Measurements from ENCODE around the gene NDEL1.

The NDEL1 gene

GRCh38 chr17:8401107-8401506 lies 34.6 kb upstream of the NDEL1 start:
- H3K9ac ChIP-seq (ENCODE audit: low read depth, low read length): no peak overlapping the region
- no peaks in the 10 kb centered on the region for H3K4me1 ChIP-seq (ENCODE audit: control insufficient read depth, insufficient read depth, low read length)
- no peak overlapping the region for H3K27ac ChIP-seq (ENCODE audit: low read depth, low read length)
- no peaks in the 10 kb centered on the region for H3K9me3 ChIP-seq (ENCODE audit: control insufficient read depth, insufficient read depth, low read length)
- no peak overlapping the region for H3K4me3 ChIP-seq (ENCODE audit: low read depth, low read length)
- no peaks in the 10 kb centered on the region for H3K36me3 ChIP-seq (ENCODE audit: control insufficient read depth, insufficient read depth, low read length)
- no peaks in the 10 kb centered on the region for H3K27me3 ChIP-seq (ENCODE audit: control insufficient read depth, insufficient read depth, low read length)

GRCh38 chr17:8402921-8403536 lies 32.7 kb upstream of the NDEL1 start:
- Histone ChIP-seq H3K4me3 (ENCODE audit: low read depth, low read length) (no peak overlapping the region), H3K9me3 (ENCODE audit: control insufficient read depth, insufficient read depth, low read length) (no peaks in the 10 kb centered on the region), H3K4me1 (ENCODE audit: control insufficient read depth, insufficient read depth, low read length) (no peaks in the 10 kb centered on the region), H3K27me3 (ENCODE audit: control insufficient read depth, insufficient read depth, low read length) (no peaks in the 10 kb centered on the region), H3K9ac (ENCODE audit: low read depth, low read length) (no peak overlapping the region), H3K27ac (ENCODE audit: low read depth, low read length) (no peak overlapping the region), H3K36me3 (ENCODE audit: control insufficient read depth, insufficient read depth, low read length) (no peaks in the 10 kb centered on the region)

- H3K9me3 ChIP-seq (ENCODE audit: control insufficient read depth, insufficient read depth, low read length): no peaks in the 10 kb centered on the region
Measured at GRCh38 chr17:8405499-8406016, 30.1 kb upstream of the NDEL1 start.

GRCh38 chr17:8406174-8406573 lies 29.5 kb upstream of the NDEL1 start:
- H3K27me3 ChIP-seq (ENCODE audit: control insufficient read depth, insufficient read depth, low read length): no peaks in the 10 kb centered on the region
- H3K4me3 ChIP-seq (ENCODE audit: low read depth, low read length): no peak overlapping the region
- H3K9me3 ChIP-seq (ENCODE audit: control insufficient read depth, insufficient read depth, low read length): no peaks in the 10 kb centered on the region
- no peaks in the 10 kb centered on the region for H3K36me3 ChIP-seq (ENCODE audit: control insufficient read depth, insufficient read depth, low read length)
- H3K4me1 ChIP-seq (ENCODE audit: control insufficient read depth, insufficient read depth, low read length): 0 out of 2 replicates have a peak, but pooled peaks cover 2% of the 10 kb centered on the region
- H3K27ac ChIP-seq (ENCODE audit: low read depth, low read length): no peak overlapping the region
- H3K9ac ChIP-seq (ENCODE audit: low read depth, low read length): no peak overlapping the region

More at GRCh38 chr17:8405499-8406016, 30.1 kb upstream of the NDEL1 start:
- Histone ChIP-seq H3K27me3 (ENCODE audit: control insufficient read depth, insufficient read depth, low read length) (no peaks in the 10 kb centered on the region), H3K4me1 (ENCODE audit: control insufficient read depth, insufficient read depth, low read length) (0 out of 2 replicates have a peak, but pooled peaks cover 2% of the 10 kb centered on the region), H3K4me3 (ENCODE audit: low read depth, low read length) (no peak overlapping the region), H3K27ac (ENCODE audit: low read depth, low read length) (no peak overlapping the region), H3K9ac (ENCODE audit: low read depth, low read length) (no peak overlapping the region), H3K36me3 (ENCODE audit: control insufficient read depth, insufficient read depth, low read length) (no peaks in the 10 kb centered on the region)

- no peak overlapping the region for H3K9ac ChIP-seq (ENCODE audit: low read depth, low read length)
- no peaks in the 10 kb centered on the region for H3K27me3 ChIP-seq (ENCODE audit: control insufficient read depth, insufficient read depth, low read length)
- no peaks in the 10 kb centered on the region for H3K36me3 ChIP-seq (ENCODE audit: control insufficient read depth, insufficient read depth, low read length)
- H3K4me3 ChIP-seq (ENCODE audit: low read depth, low read length): no peak overlapping the region
- H3K27ac ChIP-seq (ENCODE audit: low read depth, low read length): no peak overlapping the region
- H3K9me3 ChIP-seq (ENCODE audit: control insufficient read depth, insufficient read depth, low read length): no peaks in the 10 kb centered on the region
- H3K4me1 ChIP-seq (ENCODE audit: control insufficient read depth, insufficient read depth, low read length): 0 out of 2 replicates have a peak, but pooled peaks cover 2% of the 10 kb centered on the region
Measured at GRCh38 chr17:8408371-8408770, 27.3 kb upstream of the NDEL1 start.

GRCh38 chr17:8409966-8410882 lies 25.5 kb upstream of the NDEL1 start:
- no peak overlapping the region for H3K27ac ChIP-seq (ENCODE audit: low read depth, low read length)
- no peaks in the 10 kb centered on the region for H3K36me3 ChIP-seq (ENCODE audit: control insufficient read depth, insufficient read depth, low read length)
- H3K9me3 ChIP-seq (ENCODE audit: control insufficient read depth, insufficient read depth, low read length): no peaks in the 10 kb centered on the region
- H3K9ac ChIP-seq (ENCODE audit: low read depth, low read length): no peak overlapping the region
- H3K27me3 ChIP-seq (ENCODE audit: control insufficient read depth, insufficient read depth, low read length): no peaks in the 10 kb centered on the region
- H3K4me1 ChIP-seq (ENCODE audit: control insufficient read depth, insufficient read depth, low read length): 0 out of 2 replicates have a peak, but pooled peaks cover 2% of the 10 kb centered on the region
- H3K4me3 ChIP-seq (ENCODE audit: low read depth, low read length): no peak overlapping the region

GRCh38 chr17:8410883-8411238 lies 24.8 kb upstream of the NDEL1 start:
- Histone ChIP-seq H3K27ac (ENCODE audit: low read depth, low read length) (no peak overlapping the region), H3K36me3 (ENCODE audit: control insufficient read depth, insufficient read depth, low read length) (no peaks in the 10 kb centered on the region), H3K27me3 (ENCODE audit: control insufficient read depth, insufficient read depth, low read length) (no peaks in the 10 kb centered on the region), H3K4me3 (ENCODE audit: low read depth, low read length) (no peak overlapping the region), H3K9me3 (ENCODE audit: control insufficient read depth, insufficient read depth, low read length) (no peaks in the 10 kb centered on the region), H3K9ac (ENCODE audit: low read depth, low read length) (no peak overlapping the region), H3K4me1 (ENCODE audit: control insufficient read depth, insufficient read depth, low read length) (0 out of 2 replicates have a peak, but pooled peaks cover 2% of the 10 kb centered on the region)

- no peak overlapping the region for H3K4me3 ChIP-seq (ENCODE audit: low read depth, low read length)
- no peaks in the 10 kb centered on the region for H3K27me3 ChIP-seq (ENCODE audit: control insufficient read depth, insufficient read depth, low read length)
- no peak overlapping the region for H3K27ac ChIP-seq (ENCODE audit: low read depth, low read length)
- H3K9me3 ChIP-seq (ENCODE audit: control insufficient read depth, insufficient read depth, low read length): no peaks in the 10 kb centered on the region
- H3K4me1 ChIP-seq (ENCODE audit: control insufficient read depth, insufficient read depth, low read length): 0 out of 2 replicates have a peak, but pooled peaks cover 2% of the 10 kb centered on the region
- no peak overlapping the region for H3K9ac ChIP-seq (ENCODE audit: low read depth, low read length)
- no peaks in the 10 kb centered on the region for H3K36me3 ChIP-seq (ENCODE audit: control insufficient read depth, insufficient read depth, low read length)
Measured at GRCh38 chr17:8412089-8412488, 23.6 kb upstream of the NDEL1 start.

GRCh38 chr17:8413328-8413727 lies 22.4 kb upstream of the NDEL1 start:
- Histone ChIP-seq H3K9ac (ENCODE audit: low read depth, low read length) (no peak overlapping the region), H3K27me3 (ENCODE audit: control insufficient read depth, insufficient read depth, low read length) (no peaks in the 10 kb centered on the region), H3K27ac (ENCODE audit: low read depth, low read length) (no peak overlapping the region), H3K4me3 (ENCODE audit: low read depth, low read length) (no peak overlapping the region), H3K9me3 (ENCODE audit: control insufficient read depth, insufficient read depth, low read length) (no peaks in the 10 kb centered on the region), H3K36me3 (ENCODE audit: control insufficient read depth, insufficient read depth, low read length) (no peaks in the 10 kb centered on the region), H3K4me1 (ENCODE audit: control insufficient read depth, insufficient read depth, low read length) (no peaks in the 10 kb centered on the region)

- Histone ChIP-seq H3K9me3 (ENCODE audit: control insufficient read depth, insufficient read depth, low read length) (no peaks in the 10 kb centered on the region), H3K4me3 (ENCODE audit: low read depth, low read length) (no peak overlapping the region), H3K27me3 (ENCODE audit: control insufficient read depth, insufficient read depth, low read length) (no peaks in the 10 kb centered on the region), H3K27ac (ENCODE audit: low read depth, low read length) (no peak overlapping the region), H3K9ac (ENCODE audit: low read depth, low read length) (no peak overlapping the region), H3K4me1 (ENCODE audit: control insufficient read depth, insufficient read depth, low read length) (no peaks in the 10 kb centered on the region), H3K36me3 (ENCODE audit: control insufficient read depth, insufficient read depth, low read length) (no peaks in the 10 kb centered on the region)
Measured at GRCh38 chr17:8413938-8414337, 21.7 kb upstream of the NDEL1 start.

GRCh38 chr17:8417806-8418205 lies 17.9 kb upstream of the NDEL1 start:
- Histone ChIP-seq H3K9ac (ENCODE audit: low read depth, low read length) (no peak overlapping the region), H3K36me3 (ENCODE audit: control insufficient read depth, insufficient read depth, low read length) (no peaks in the 10 kb centered on the region), H3K4me3 (ENCODE audit: low read depth, low read length) (no peak overlapping the region), H3K9me3 (ENCODE audit: control insufficient read depth, insufficient read depth, low read length) (no peaks in the 10 kb centered on the region), H3K4me1 (ENCODE audit: control insufficient read depth, insufficient read depth, low read length) (no peaks in the 10 kb centered on the region), H3K27ac (ENCODE audit: low read depth, low read length) (no peak overlapping the region), H3K27me3 (ENCODE audit: control insufficient read depth, insufficient read depth, low read length) (no peaks in the 10 kb centered on the region)
